ENCODE results near the gene ZNF30.

- TF ChIP-seq CTCF (conservative IDR thresholded peaks at IDR 0.05; ENCODE audit: low read depth in 2 of 2) (no peak), REST (IDR thresholded peaks at IDR 0.05; ENCODE audit: unreplicated experiment) (no peak), EZH2 (IDR thresholded peaks at IDR 0.05; ENCODE audit: low read depth, unreplicated experiment) (no peak), EZH2phosphoT487 (IDR thresholded peaks at IDR 0.05; ENCODE audit: unreplicated experiment) (no peak), POLR2AphosphoS5 (IDR thresholded peaks at IDR 0.05; ENCODE audit: low read depth) (no peak), ZNF331 (CRISPR knock-in tag; IDR thresholded peaks at IDR 0.05; ENCODE audit: low read depth) (no peak), ZNF114 (CRISPR knock-in tag; IDR thresholded peaks at IDR 0.05) (no peak), JUNB (IDR thresholded peaks at IDR 0.05; ENCODE audit: unreplicated experiment) (no peak), CREB1 (CRISPR knock-in tag; IDR thresholded peaks at IDR 0.05; ENCODE audit: low read depth) (no peak), NANOG (IDR thresholded peaks at IDR 0.05; ENCODE audit: borderline replicate concordance) (no peak), STAT1 (IDR thresholded peaks at IDR 0.05; ENCODE audit: unreplicated experiment) (no peak), ETS1 (IDR thresholded peaks at IDR 0.05) (no peak), ZNF462 (CRISPR knock-in tag; IDR thresholded peaks at IDR 0.05) (no peak)
These were observed 5.8 kb downstream of the ZNF30 start for GRCh38 chr19:34932494-34932893.
